HepG2 (cell line): ENCODE data around the gene BCL2L1. TPM values are rescaled to one million over a fixed set of nuclear protein-coding genes. Genes with fewer than 3 reads are reported as not detected.

ENCODE experiments used
- GPBP1L1 ChIP-seq: sonication (generic); formaldehyde crosslinking; IDR thresholded peaks from 2 replicates; pipeline ENCODE4 v1.5.0; 2020; ENCODE audit warnings: mild to moderate bottlenecking, missing genetic modification reagents
- GRHL1 ChIP-seq: sonication (generic); formaldehyde crosslinking; conservative IDR thresholded peaks from 2 replicates; pipeline ENCODE4 v1.8.0; 2022; ENCODE audit warnings: missing genetic modification reagents
- MAFG ChIP-seq: sonication (generic); formaldehyde crosslinking; IDR thresholded peaks from 2 replicates; pipeline ENCODE4 v1.5.1; 2020; ENCODE audit warnings: mild to moderate bottlenecking, missing genetic modification reagents
- ZBTB40 ChIP-seq, 2 experiments: fragments of 450-650 bp in 1 of 2; sonication (generic) in 1 of 2; formaldehyde crosslinking in 1 of 2; IDR thresholded peaks; 2 replicates each; pipeline versions ENCODE4 v1.6.1 to v1.8.0; 2016 to 2022; ENCODE audit warnings: antibody characterized with exemption in 1 of 2, mild to moderate bottlenecking in 1 of 2, missing genetic modification reagents in 1 of 2
- ZNF296 ChIP-seq: sonication (generic); formaldehyde crosslinking; conservative IDR thresholded peaks from 2 replicates; pipeline ENCODE4 v1.5.0; 2020; ENCODE audit warnings: mild to moderate bottlenecking, missing genetic modification reagents
- ZNF337 ChIP-seq: sonication (generic); formaldehyde crosslinking; IDR thresholded peaks from 2 replicates; pipeline ENCODE4 v1.5.1; 2020; ENCODE audit warnings: missing genetic modification reagents, low read depth, mild to moderate bottlenecking, borderline replicate concordance
- ZNF430 ChIP-seq: sonication (generic); formaldehyde crosslinking; IDR thresholded peaks from 2 replicates; pipeline ENCODE4 v1.9.0; 2021; ENCODE audit warnings: mild to moderate bottlenecking, missing genetic modification reagents
- ZNF550 ChIP-seq: sonication (generic); formaldehyde crosslinking; IDR thresholded peaks from 2 replicates; pipeline ENCODE4 v1.4.0; 2020; ENCODE audit warnings: mild to moderate bottlenecking, missing genetic modification reagents, borderline replicate concordance
- ZNF597 ChIP-seq: sonication (generic); formaldehyde crosslinking; IDR thresholded peaks from 2 replicates; pipeline ENCODE4 v1.5.0; 2020; ENCODE audit warnings: missing genetic modification reagents
- ZNF839 ChIP-seq: sonication (generic); formaldehyde crosslinking; IDR thresholded peaks from 2 replicates; pipeline ENCODE4 v1.4.0; 2020; ENCODE audit warnings: missing genetic modification reagents, mild to moderate bottlenecking, borderline replicate concordance
- ZUFSP ChIP-seq: sonication (generic); formaldehyde crosslinking; IDR thresholded peaks from 2 replicates; pipeline ENCODE4 v1.9.0; 2021; ENCODE audit warnings: missing genetic modification reagents, mild to moderate bottlenecking, borderline replicate concordance
- polyA plus RNA-seq, 8 experiments: library from polyadenylated mRNA; depleted of rRNA in 3 of 8; stranded (reverse) in 7 of 8; unstranded in 1 of 8; fragments of >200 nt; fragmentation: Illumina TruSeq in 4 of 8; extraction: Trizol in 4 of 8; gene quantifications; 2 replicates each; pipeline versions ENCODE4 v1.2.1 to v1.2.3, GENCODE V29; 2011 to 2016; ENCODE audit warnings: low read depth in 4 of 8, missing spikeins in 1 of 8, mixed read lengths in 1 of 8; ENCODE audit not compliant: insufficient read depth in 1 of 8
- total RNA-seq, 5 experiments: library from RNA; depleted of rRNA; stranded (reverse); fragments of >200 nt; fragmentation: Illumina TruSeq; extraction: Trizol; gene quantifications; 2 replicates each; pipeline ENCODE4 v1.2.3, GENCODE V29; 2016; ENCODE audit warnings: low read depth in 1 of 5

Gene BCL2L1
- total and polyA plus RNA-seq, 2 of the 13 experiments (the other 11 are each of a cell fraction or from before 2014, with no cell fraction given): 164 to 258 TPM

GRCh38 chr20:31661625-31662371 lies 60.9 kb downstream of the BCL2L1 start (continued):
- TF ChIP-seq ZUFSP (CRISPR knock-in tag) (no peak), ZNF839 (CRISPR knock-in tag) (peak; percentile 96; the same call in 1 of the 2 replicates), ZNF550 (peak; percentile 77; the same call in 1 of the 2 replicates), ZNF337 (CRISPR knock-in tag) (0 out of 2 replicates have a peak, but pooled peaks have one; percentile 6), GRHL1 (CRISPR knock-in tag) (no peak), ZNF597 (CRISPR knock-in tag) (no peak), ZNF296 (CRISPR knock-in tag) (0 out of 2 replicates have a peak, but pooled peaks have one; percentile 66), ZNF430 (CRISPR knock-in tag) (peak; percentile 62; the same call in 1 of the 2 replicates), MAFG (CRISPR knock-in tag) (no peak), ZBTB40 (IDR thresholded peaks at IDR 0.05) (no peak), ZBTB40 (CRISPR knock-in tag; IDR thresholded peaks at IDR 0.05) (no peak), GPBP1L1 (no peak)
